Measurements from ENCODE around the gene GTF2IRD1. TPM values are rescaled to one million over a fixed set of nuclear protein-coding genes. Genes with fewer than 3 reads are reported as not detected.
A peak's percentile ranks its signal among the peaks of the same experiment; 100 is the strongest.
"Not testable (repeated sequence)": the region's sequence is repeated elsewhere in the genome, so short reads cannot be mapped to it uniquely, and the experiment has no call there.

Gene GTF2IRD1
- polyA plus RNA-seq, 1 donor = 50.8 TPM

GRCh38 chr7:74606101-74606908 is 152.6 kb downstream of the GTF2IRD1 start:
- no peak for DNase-seq

GRCh38 chr7:74606909-74607510 is 153.3 kb downstream of the GTF2IRD1 start:
- no peak for DNase-seq

GRCh38 chr7:74612015-74612829 is 158.5 kb downstream of the GTF2IRD1 start:
- DNase-seq = no peak

GRCh38 chr7:74615933-74616780 is 162.5 kb downstream of the GTF2IRD1 start:
- no peak for DNase-seq

GRCh38 chr7:74617180-74617744 is 163.6 kb downstream of the GTF2IRD1 start:
- DNase-seq = peak; percentile 47

- no peak for DNase-seq
Observed at GRCh38 chr7:74619235-74619860, 165.6 kb downstream of the GTF2IRD1 start.

GRCh38 chr7:74622228-74622749 is 168.6 kb downstream of the GTF2IRD1 start:
- DNase-seq = no peak

- DNase-seq = no peak
Observed at GRCh38 chr7:74623135-74623534, 169.4 kb downstream of the GTF2IRD1 start.

- DNase-seq = peak; percentile 69
Observed at GRCh38 chr7:74625446-74625845, 171.7 kb downstream of the GTF2IRD1 start.

- no peak for DNase-seq
Observed at GRCh38 chr7:74627661-74628411, 174.1 kb downstream of the GTF2IRD1 start.

- no peak for DNase-seq
Observed at GRCh38 chr7:74632505-74632904, 178.8 kb downstream of the GTF2IRD1 start.

GRCh38 chr7:74633451-74633921 is 179.8 kb downstream of the GTF2IRD1 start:
- DNase-seq = no peak

GRCh38 chr7:74637745-74638144 is 184.0 kb downstream of the GTF2IRD1 start:
- DNase-seq = no peak

- not testable (repeated sequence) for DNase-seq
Observed at GRCh38 chr7:74650055-74650454, 196.3 kb downstream of the GTF2IRD1 start.

GRCh38 chr7:74650493-74651132 is 196.9 kb downstream of the GTF2IRD1 start:
- not testable (repeated sequence) for DNase-seq

GRCh38 chr7:74651133-74651504 is 197.4 kb downstream of the GTF2IRD1 start:
- not testable (repeated sequence) for DNase-seq

All from hindlimb muscle (tissue), 1 donor.